NCI-H226 (cell line): Measurements from ENCODE around the gene GGACT.
"Not testable (repeated sequence)": the region's sequence is repeated elsewhere in the genome, so short reads cannot be mapped to it uniquely, and the experiment has no call there.

Experiments
- DNase-seq: peaks from one replicate; pipeline ENCODE4 v3.0.0-alpha.2; 2015

GGACT gene

GRCh38 chr13:100588331-100589177 lies at the start of gene GGACT:
Gene GGACT (minus strand): TSS chr13:100588789. CDS start chr13:100532591, 56,198 bp downstream.
- DNase-seq, result peak; percentile 55

- no peak for DNase-seq
These were observed 49.2 kb upstream of the GGACT start for GRCh38 chr13:100637796-100638195.

- no peak for DNase-seq
These were observed 48.8 kb upstream of the GGACT start for GRCh38 chr13:100637380-100637779.

- no peak for DNase-seq
These were observed 47.9 kb upstream of the GGACT start for GRCh38 chr13:100636441-100636840.

- DNase-seq, result no peak
These were observed 47.4 kb upstream of the GGACT start for GRCh38 chr13:100636004-100636403.

GRCh38 chr13:100634696-100635095 lies 46.1 kb upstream of the GGACT start:
- DNase-seq, result no peak

GRCh38 chr13:100633461-100633860 lies 44.9 kb upstream of the GGACT start:
- DNase-seq, result peak; percentile 41

- no peak for DNase-seq
These were observed 42.0 kb upstream of the GGACT start for GRCh38 chr13:100630555-100630954.

GRCh38 chr13:100627120-100627519 lies 38.5 kb upstream of the GGACT start:
- no peak for DNase-seq

GRCh38 chr13:100625447-100625846 lies 36.9 kb upstream of the GGACT start:
- DNase-seq, result no peak

- DNase-seq, result no peak
These were observed 32.2 kb upstream of the GGACT start for GRCh38 chr13:100620792-100621191.

GRCh38 chr13:100619940-100620339 lies 31.4 kb upstream of the GGACT start:
- no peak for DNase-seq

- DNase-seq, result not testable (repeated sequence)
These were observed 30.3 kb upstream of the GGACT start for GRCh38 chr13:100618897-100619296.

GRCh38 chr13:100613031-100613430 lies 24.4 kb upstream of the GGACT start:
- no peak for DNase-seq

- no peak for DNase-seq
These were observed 23.3 kb upstream of the GGACT start for GRCh38 chr13:100611678-100612492.

- DNase-seq, result no peak
These were observed 22.1 kb upstream of the GGACT start for GRCh38 chr13:100610391-100611347.

GRCh38 chr13:100608906-100609305 lies 20.3 kb upstream of the GGACT start:
- DNase-seq, result peak; percentile 16

- DNase-seq, result no peak
These were observed 19.9 kb upstream of the GGACT start for GRCh38 chr13:100608489-100608888.

- DNase-seq, result no peak
These were observed 16.5 kb upstream of the GGACT start for GRCh38 chr13:100604918-100605710.

GRCh38 chr13:100602493-100603111 lies 14.0 kb upstream of the GGACT start:
- DNase-seq, result no peak

GRCh38 chr13:100601716-100602115 lies 13.1 kb upstream of the GGACT start:
- DNase-seq, result no peak
